Stromal cell of bone marrow (primary cell): ENCODE results near the gene PRSS33.
A peak's percentile ranks its signal among the peaks of the same experiment; 100 is the strongest.

Experiments
- DNase-seq: peaks from one replicate; pipeline ENCODE4 v3.0.0-alpha.2; 2012; ENCODE audit warnings: low read depth

PRSS33 gene

GRCh38 chr16:2761886-2762583 lies 25.3 kb downstream of the PRSS33 start:
- DNase-seq, result no peak

GRCh38 chr16:2761472-2761871 lies 25.9 kb downstream of the PRSS33 start:
- no peak for DNase-seq

GRCh38 chr16:2757344-2757743 lies 30.0 kb downstream of the PRSS33 start:
- DNase-seq, result no peak

- DNase-seq, result no peak
Measured at GRCh38 chr16:2756288-2757015, 30.9 kb downstream of the PRSS33 start.

GRCh38 chr16:2755158-2755557 lies 32.2 kb downstream of the PRSS33 start:
- no peak for DNase-seq

GRCh38 chr16:2753733-2754020 lies 33.7 kb downstream of the PRSS33 start:
- DNase-seq, result no peak

- peak; percentile 49 for DNase-seq
Measured at GRCh38 chr16:2752850-2753732, 34.3 kb downstream of the PRSS33 start.

GRCh38 chr16:2752035-2752849 lies 35.1 kb downstream of the PRSS33 start, which contains the start of gene SRRM2:
Gene SRRM2, plus strand, starts transcription at chr16:2752638. Its CDS starts 3,727 bp downstream, at chr16:2756365.
- DNase-seq, result peak; percentile 92

GRCh38 chr16:2751577-2752034 lies 35.8 kb downstream of the PRSS33 start:
- no peak for DNase-seq

GRCh38 chr16:2749936-2750335 lies 37.4 kb downstream of the PRSS33 start:
- DNase-seq, result no peak

GRCh38 chr16:2749476-2749875 lies 37.9 kb downstream of the PRSS33 start:
- DNase-seq, result no peak

- no peak for DNase-seq
Measured at GRCh38 chr16:2748757-2749455, 38.5 kb downstream of the PRSS33 start.

- DNase-seq, result no peak
Measured at GRCh38 chr16:2745961-2746360, 41.4 kb downstream of the PRSS33 start.

- no peak for DNase-seq
Measured at GRCh38 chr16:2745116-2745890, 42.1 kb downstream of the PRSS33 start.

- DNase-seq, result no peak
Measured at GRCh38 chr16:2744711-2745110, 42.6 kb downstream of the PRSS33 start.

GRCh38 chr16:2743007-2743810 lies 44.2 kb downstream of the PRSS33 start:
- no peak for DNase-seq

GRCh38 chr16:2742323-2743006 lies 44.9 kb downstream of the PRSS33 start:
- no peak for DNase-seq

GRCh38 chr16:2741168-2741567 lies 46.2 kb downstream of the PRSS33 start:
- no peak for DNase-seq

- no peak for DNase-seq
Measured at GRCh38 chr16:2740476-2740875, 46.9 kb downstream of the PRSS33 start.
